GM19324 (cell line): Measurements from ENCODE around the gene TSSK2.
A peak's percentile ranks its signal among the peaks of the same experiment; 100 is the strongest.

Experiments
- ATAC-seq: cut with Tn5 transposase; IDR thresholded peaks from one replicate; pipeline ENCODE4 v1.9.1; 2021; ENCODE audit warnings: mild to moderate bottlenecking, moderate library complexity; ENCODE audit not compliant: unreplicated experiment, low FRiP score

TSSK2 gene

GRCh38 chr22:19105867-19106802 lies 25.0 kb upstream of the TSSK2 start:
- no peak for ATAC-seq

GRCh38 chr22:19106886-19107729 lies 24.0 kb upstream of the TSSK2 start:
- ATAC-seq = no peak

- no peak for ATAC-seq
Measured at GRCh38 chr22:19107730-19108074, 23.4 kb upstream of the TSSK2 start.

GRCh38 chr22:19108807-19109197 lies 22.3 kb upstream of the TSSK2 start:
- ATAC-seq = no peak

- peak; percentile 61 for ATAC-seq
Measured at GRCh38 chr22:19109198-19110063, 21.7 kb upstream of the TSSK2 start.

- ATAC-seq = no peak
Measured at GRCh38 chr22:19110064-19110458, 21.0 kb upstream of the TSSK2 start.

- ATAC-seq = no peak
Measured at GRCh38 chr22:19110646-19111045, 20.5 kb upstream of the TSSK2 start.

GRCh38 chr22:19111140-19111539 lies 20.0 kb upstream of the TSSK2 start:
- ATAC-seq = no peak

GRCh38 chr22:19111584-19111983 lies 19.5 kb upstream of the TSSK2 start:
- ATAC-seq = no peak

- no peak for ATAC-seq
Measured at GRCh38 chr22:19113429-19113828, 17.7 kb upstream of the TSSK2 start.

- no peak for ATAC-seq
Measured at GRCh38 chr22:19114984-19115552, 16.0 kb upstream of the TSSK2 start.

GRCh38 chr22:19115628-19116027 lies 15.5 kb upstream of the TSSK2 start:
- ATAC-seq = no peak

GRCh38 chr22:19117111-19117512 lies 14.0 kb upstream of the TSSK2 start:
- ATAC-seq = no peak

GRCh38 chr22:19118329-19118880 lies 12.7 kb upstream of the TSSK2 start:
- ATAC-seq = no peak

GRCh38 chr22:19119949-19120348 lies 11.2 kb upstream of the TSSK2 start:
- no peak for ATAC-seq

GRCh38 chr22:19120829-19121630 lies 10.1 kb upstream of the TSSK2 start:
- ATAC-seq = peak; percentile 10

- peak; percentile 43 for ATAC-seq
Measured at GRCh38 chr22:19121631-19122142, 9.4 kb upstream of the TSSK2 start.

GRCh38 chr22:19122143-19122751 lies 8.9 kb upstream of the TSSK2 start, which contains the start of gene DGCR2:
DGCR2 (minus strand) TSS chr22:19122412; CDS start chr22:19122206, 206 bp downstream.
- ATAC-seq = peak; percentile 82
